Adrenal gland (tissue), 5 donors: Measurements from ENCODE around the gene BABAM2.

ENCODE experiments used
- CTCF ChIP-seq, 6 experiments: fragments of 450-650 bp in 4 of 6; fragments of 200-600 bp in 2 of 6; sonication (generic) in 1 of 6; IDR thresholded peaks; 1 replicate in 5 of 6; 2 replicates in 1 of 6; pipeline versions ENCODE4 v1.5.1 to v1.8.0; 2016 to 2021; ENCODE audit warnings: antibody characterized with exemption in 6 of 6, mild to moderate bottlenecking in 2 of 6, moderate library complexity in 1 of 6
- POLR2A ChIP-seq, 2 donors: fragments of 450-650 bp; IDR thresholded peaks; one replicate each; pipeline ENCODE4 v1.6.1; 2017; ENCODE audit warnings: antibody characterized with exemption in 2 of 2, mild to moderate bottlenecking in 2 of 2, moderate library complexity in 1 of 2
- donor health status: DM: no; HTN: no; CAD: no.

DNA sequence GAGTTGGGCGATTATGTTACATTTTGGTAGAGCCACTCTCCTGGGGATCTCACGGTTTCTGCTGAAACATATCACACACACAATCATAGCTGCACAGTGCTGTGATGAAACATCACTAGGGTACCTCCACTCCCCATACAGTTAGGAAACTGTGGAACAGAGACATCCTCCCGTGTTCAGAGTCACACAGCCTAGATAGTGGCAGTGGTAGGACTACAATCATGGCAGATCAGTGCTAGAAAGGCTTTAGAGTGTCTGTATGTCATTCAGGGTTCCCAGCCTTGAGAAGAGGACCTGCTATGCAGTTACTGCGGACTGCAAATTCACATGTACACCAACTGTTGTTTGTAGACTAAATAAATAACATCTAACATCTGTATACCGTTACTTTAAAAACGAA is 291.8 kb downstream of the BABAM2 start:
- TF ChIP-seq CTCF (IDR thresholded peaks at IDR 0.05) = no peak
- no peak for TF ChIP-seq POLR2A (IDR thresholded peaks at IDR 0.05)
